GM12892 (cell line): Measurements from ENCODE around the gene VPS4B.

ENCODE experiments used
- POLR2A ChIP-seq: IDR thresholded peaks from 2 replicates; pipeline ENCODE4 v1.6.1; 2011; ENCODE audit warnings: low read depth, low read length, control low read depth
- POLR2AphosphoS5 ChIP-seq: IDR thresholded peaks from 2 replicates; pipeline ENCODE4 v1.6.1; 2011; ENCODE audit warnings: low read depth, low read length, control low read depth
- TAF1 ChIP-seq: IDR thresholded peaks from 2 replicates; pipeline ENCODE4 v1.6.1; 2011; ENCODE audit warnings: low read depth, mild to moderate bottlenecking, control low read depth, low read length, borderline replicate concordance

DNA sequence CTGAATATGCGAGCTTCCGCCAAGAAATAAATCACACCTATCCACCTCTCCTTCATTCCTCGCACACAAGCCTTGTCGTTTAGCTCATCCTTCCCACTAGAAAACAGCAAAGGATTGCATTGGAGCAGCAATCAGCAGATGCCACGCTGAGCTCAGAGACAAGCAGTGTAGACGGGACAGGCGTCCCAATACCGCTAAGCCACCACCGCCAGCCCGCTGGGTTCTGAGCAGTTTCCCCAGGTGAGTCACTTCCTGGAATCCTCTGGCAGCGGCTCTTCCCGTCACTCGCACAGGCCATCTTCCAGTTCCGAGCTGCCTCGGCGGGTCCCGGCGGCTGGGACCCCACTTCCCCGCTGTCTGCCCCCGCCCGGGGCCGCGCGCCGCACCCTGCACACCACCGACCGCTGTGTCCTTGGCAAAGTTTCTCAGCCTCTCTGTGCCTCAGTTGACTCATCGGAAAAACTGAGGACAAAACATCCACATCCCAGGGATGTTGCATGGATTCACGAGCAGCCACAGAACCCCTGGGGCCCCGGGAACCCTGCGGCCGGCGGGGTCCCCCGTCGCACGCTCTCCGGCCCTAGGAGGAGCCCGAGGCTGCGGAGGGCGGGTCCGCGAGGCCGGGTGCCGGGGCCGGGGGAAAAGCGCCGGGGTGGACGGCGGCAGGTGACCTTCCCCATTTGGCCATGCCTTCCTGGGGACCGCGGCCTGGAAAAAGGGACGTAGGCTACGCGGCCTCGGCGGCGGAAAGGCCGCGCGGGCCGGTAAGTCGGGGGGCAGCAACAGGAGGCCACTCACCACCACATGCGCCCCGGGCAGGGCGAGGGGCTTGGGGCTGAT is 55.8 kb downstream of the VPS4B start:
- no peak for TF ChIP-seq POLR2AphosphoS5
- TF ChIP-seq POLR2A, result no peak
- TF ChIP-seq TAF1, result no peak
